ENCODE data around the gene GUK1. TPM values are rescaled to one million over a fixed set of nuclear protein-coding genes. Genes with fewer than 3 reads are reported as not detected.

The GUK1 gene
- total RNA-seq, 1 donor from 2014 or later, result 136 TPM

DNA sequence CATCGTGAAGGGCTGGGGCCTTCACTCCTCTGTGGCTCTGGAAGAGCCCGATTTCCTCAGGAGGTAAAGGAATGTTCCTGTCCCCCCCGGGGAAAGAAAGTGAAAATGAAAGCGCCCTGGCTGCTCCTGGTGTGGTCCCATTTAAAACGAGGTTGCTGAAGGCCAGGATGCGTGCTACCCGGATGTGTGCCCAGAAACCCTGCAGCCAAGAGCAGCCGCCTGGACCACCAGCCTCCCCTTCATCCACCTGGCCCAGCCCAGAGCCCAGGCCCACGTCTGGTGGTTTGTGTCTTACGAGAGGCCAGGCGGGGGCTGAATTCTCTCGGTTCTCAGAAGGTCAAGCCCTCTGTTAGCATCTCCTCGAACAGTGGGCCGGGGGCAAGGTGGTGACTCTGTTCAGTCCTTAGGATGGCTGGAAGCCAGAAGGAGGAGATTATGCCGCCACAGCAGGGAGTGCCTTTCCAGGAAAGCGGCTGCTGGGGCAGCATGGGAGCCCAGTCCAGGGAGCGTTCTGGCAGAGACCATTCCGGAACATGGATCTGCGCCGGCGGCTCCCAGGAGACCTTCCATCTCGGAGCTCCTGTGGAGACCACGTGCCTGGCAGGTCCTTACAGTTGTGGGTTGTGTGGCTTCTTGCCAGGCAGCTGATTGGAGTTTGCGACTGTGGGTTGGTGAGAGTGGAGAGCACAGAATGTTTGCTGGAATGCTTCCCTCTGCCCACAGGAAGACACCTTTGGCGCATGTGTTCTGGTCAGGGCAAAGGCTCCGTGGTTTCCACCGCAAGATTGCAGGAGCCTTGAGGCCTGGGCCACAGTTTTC lies 1.4 kb downstream of the GUK1 start:
- Mint-ChIP-seq H3K4me3 (peak overlapping the region; percentile 90), H3K9me3 (no peaks in the 10 kb centered on the region), H3K27me3 (ENCODE audit: low read depth) (peaks cover 5% of the 10 kb centered on the region), H3K4me1 (peaks cover 19% of the 10 kb centered on the region), H3K27ac (peak overlapping the region; percentile 96), H3K36me3 (no peaks in the 10 kb centered on the region)
- no peak for TF ChIP-seq CTCF (IDR thresholded peaks at IDR 0.05; ENCODE audit: unreplicated experiment)
- DNase-seq (ENCODE audit: low spot score in 2 of 2, unreplicated experiment in 2 of 2), result no peak

DNA sequence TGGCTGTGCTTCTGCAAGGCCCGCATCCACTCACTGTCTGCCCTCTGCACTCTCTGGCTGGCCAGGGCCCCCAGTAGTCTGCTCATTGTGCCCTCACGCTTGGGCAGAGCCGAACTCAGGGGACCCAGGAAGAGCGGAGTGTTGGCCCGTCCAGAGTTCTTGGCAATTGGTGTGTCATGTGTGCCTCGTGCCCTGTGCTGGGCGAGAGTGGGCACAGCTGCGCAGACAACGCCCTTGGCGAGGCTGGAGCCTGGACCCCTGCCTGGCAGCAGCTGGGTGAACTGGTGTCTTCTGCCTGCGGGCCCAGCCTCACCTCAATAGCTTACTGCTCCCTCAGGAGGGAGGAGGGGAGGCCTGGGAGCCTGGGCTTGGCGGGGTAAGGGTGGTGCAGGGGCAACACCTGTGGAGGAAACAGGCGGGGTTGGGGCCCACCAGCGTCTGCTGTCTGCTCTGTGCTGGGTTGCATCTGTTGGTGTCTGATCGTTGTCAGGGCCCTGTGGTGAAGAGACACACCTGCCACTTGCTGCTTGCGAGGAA lies 2.1 kb downstream of the GUK1 start:
- DNase-seq (ENCODE audit: low spot score in 2 of 2, unreplicated experiment in 2 of 2), result no peak

DNA sequence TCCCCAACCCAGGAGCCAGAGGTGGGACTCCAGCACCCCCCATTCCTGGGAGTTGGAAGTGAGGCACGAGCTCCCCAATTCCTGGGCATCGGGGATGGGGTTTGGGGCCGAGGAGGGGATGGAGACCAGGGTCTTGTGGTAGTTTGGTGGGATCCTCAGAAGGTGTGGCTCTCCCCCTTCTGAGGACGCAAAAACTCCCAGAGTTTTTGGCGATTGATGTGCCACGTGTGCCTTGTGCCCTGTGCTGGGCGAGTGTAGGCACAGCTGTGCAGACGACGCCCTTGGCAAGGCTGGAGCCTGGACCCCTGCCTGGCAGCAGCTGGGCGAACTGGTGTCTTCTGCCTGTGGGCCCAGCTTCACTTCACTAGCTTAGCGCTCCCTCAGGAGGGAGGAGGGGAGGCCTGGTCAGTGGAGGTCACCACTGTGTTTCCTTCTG lies 2.6 kb downstream of the GUK1 start:
- TF ChIP-seq CTCF (IDR thresholded peaks at IDR 0.05; ENCODE audit: unreplicated experiment), result no peak
- Mint-ChIP-seq H3K4me1 (peaks cover 19% of the 10 kb centered on the region), H3K36me3 (no peaks in the 10 kb centered on the region), H3K9me3 (no peaks in the 10 kb centered on the region), H3K4me3 (peak overlapping the region; percentile 90), H3K27me3 (ENCODE audit: low read depth) (no peaks in the 10 kb centered on the region), H3K27ac (no peak overlapping the region)
- no peak for DNase-seq (ENCODE audit: low spot score in 2 of 2, unreplicated experiment in 2 of 2)

More for the DNA sequence above, 2.1 kb downstream of the GUK1 start:
- H3K27me3 Mint-ChIP-seq (ENCODE audit: low read depth), result peaks cover 3% of the 10 kb centered on the region
- peaks cover 19% of the 10 kb centered on the region for H3K4me1 Mint-ChIP-seq
- H3K4me3 Mint-ChIP-seq, result peak overlapping the region; percentile 90
- H3K36me3 Mint-ChIP-seq, result no peaks in the 10 kb centered on the region
- no peak overlapping the region for H3K27ac Mint-ChIP-seq
- no peak for TF ChIP-seq CTCF (IDR thresholded peaks at IDR 0.05; ENCODE audit: unreplicated experiment)
- H3K9me3 Mint-ChIP-seq, result no peaks in the 10 kb centered on the region

DNA sequence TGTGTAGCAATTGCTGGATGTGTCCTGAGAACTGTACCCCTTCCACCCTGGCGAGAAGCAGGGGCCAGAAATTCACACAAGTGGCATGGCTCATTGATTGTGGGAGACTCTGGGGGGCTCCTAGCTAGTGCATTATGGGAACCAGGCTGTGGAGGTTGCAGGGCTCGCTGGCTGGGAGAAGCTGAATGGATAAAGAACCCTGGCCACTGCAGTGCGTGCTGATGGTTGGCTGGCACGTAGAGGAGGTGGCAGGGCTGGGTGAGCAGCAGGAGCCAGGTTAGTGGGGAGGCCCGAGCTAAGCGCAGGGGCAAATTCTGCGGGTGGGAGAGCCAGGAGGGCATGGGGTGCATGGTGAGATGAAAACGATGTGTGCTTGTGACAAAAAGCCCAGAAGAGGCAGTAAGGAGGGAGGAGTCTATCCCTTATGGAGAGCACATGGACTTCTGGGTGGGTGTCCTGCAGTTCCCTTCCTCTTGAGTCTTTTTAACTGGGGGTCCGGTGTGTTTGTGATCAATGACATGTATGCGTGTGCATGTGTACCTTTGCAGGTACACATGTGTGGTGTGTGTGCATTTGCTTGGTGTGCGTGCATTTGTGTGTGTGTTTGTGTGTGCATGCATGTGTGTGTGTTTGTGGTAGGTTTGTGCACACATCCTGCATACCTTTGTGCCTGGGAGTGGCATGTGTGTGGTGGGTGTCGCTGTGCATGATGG lies 3.6 kb downstream of the GUK1 start:
- H3K4me1 Mint-ChIP-seq, result peaks cover 19% of the 10 kb centered on the region
- no peaks in the 10 kb centered on the region for H3K27me3 Mint-ChIP-seq (ENCODE audit: low read depth)
- H3K27ac Mint-ChIP-seq, result no peak overlapping the region
- H3K9me3 Mint-ChIP-seq, result no peaks in the 10 kb centered on the region
- no peak for DNase-seq (ENCODE audit: low spot score in 2 of 2, unreplicated experiment in 2 of 2)
- peak overlapping the region; percentile 38 for H3K4me3 Mint-ChIP-seq
- no peaks in the 10 kb centered on the region for H3K36me3 Mint-ChIP-seq
- no peak for TF ChIP-seq CTCF (IDR thresholded peaks at IDR 0.05; ENCODE audit: unreplicated experiment)

GRCh38 chr1:228144193-228144992 lies 4.3 kb downstream of the GUK1 start:
- no peaks in the 10 kb centered on the region for H3K27me3 Mint-ChIP-seq (ENCODE audit: low read depth)
- no peak overlapping the region for H3K4me3 Mint-ChIP-seq
- H3K4me1 Mint-ChIP-seq, result peaks cover 19% of the 10 kb centered on the region
- DNase-seq (ENCODE audit: low spot score in 2 of 2, unreplicated experiment in 2 of 2), result no peak
- no peak overlapping the region for H3K27ac Mint-ChIP-seq
- no peaks in the 10 kb centered on the region for H3K9me3 Mint-ChIP-seq
- H3K36me3 Mint-ChIP-seq, result no peaks in the 10 kb centered on the region
- no peak for TF ChIP-seq CTCF (IDR thresholded peaks at IDR 0.05; ENCODE audit: unreplicated experiment)
